ENCODE results near the gene NLK.
A peak's percentile ranks its signal among the peaks of the same experiment; 100 is the strongest.
"Not testable (repeated sequence)": the region's sequence is repeated elsewhere in the genome, so short reads cannot be mapped to it uniquely, and the experiment has no call there.

The NLK gene

DNA sequence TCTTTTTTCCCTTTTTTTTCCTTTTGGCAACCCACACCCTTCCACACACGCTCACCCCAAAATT is at the start of gene NLK:
Gene NLK (plus strand): TSS at position 21 of the 64 bp plus-strand sequence. CDS start 197 bp downstream, outside the sequence.
- no peak for DNase-seq (ENCODE audit: low spot score)

GRCh38 chr17:27993161-27993695 is 49.2 kb upstream of the NLK start:
- no peak for DNase-seq (ENCODE audit: low spot score)

- no peak for DNase-seq (ENCODE audit: low spot score)
Observed at GRCh38 chr17:27993723-27994310, 48.7 kb upstream of the NLK start.

- no peak for DNase-seq (ENCODE audit: low spot score)
Observed at GRCh38 chr17:27994586-27994985, 47.9 kb upstream of the NLK start.

DNA sequence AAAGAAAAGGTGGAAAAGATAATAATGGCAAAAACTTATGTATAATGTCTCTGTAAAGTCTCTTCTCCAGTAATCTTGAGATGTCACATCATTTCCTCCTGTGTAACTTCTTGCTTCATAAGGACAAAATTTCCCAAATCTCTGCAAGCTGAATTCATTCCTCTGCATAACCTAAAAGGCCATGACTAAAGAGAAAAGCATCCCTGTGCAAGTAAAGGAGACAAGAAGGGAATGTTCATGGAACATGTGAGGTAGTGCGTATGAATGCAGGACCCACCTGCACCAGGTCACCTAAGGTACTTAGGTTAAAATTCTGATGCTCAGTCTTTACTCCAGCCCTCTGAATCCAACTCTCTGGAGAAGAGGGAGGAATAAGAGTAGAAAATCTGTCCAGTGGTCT is 46.9 kb upstream of the NLK start:
- DNase-seq (ENCODE audit: low spot score): no peak

- DNase-seq (ENCODE audit: low spot score): no peak
Observed at GRCh38 chr17:27996202-27997043, 46.1 kb upstream of the NLK start.

GRCh38 chr17:27997044-27997401 is 45.5 kb upstream of the NLK start:
- DNase-seq (ENCODE audit: low spot score): no peak

- no peak for DNase-seq (ENCODE audit: low spot score)
Observed at GRCh38 chr17:27997522-27997921, 45.0 kb upstream of the NLK start.

DNA sequence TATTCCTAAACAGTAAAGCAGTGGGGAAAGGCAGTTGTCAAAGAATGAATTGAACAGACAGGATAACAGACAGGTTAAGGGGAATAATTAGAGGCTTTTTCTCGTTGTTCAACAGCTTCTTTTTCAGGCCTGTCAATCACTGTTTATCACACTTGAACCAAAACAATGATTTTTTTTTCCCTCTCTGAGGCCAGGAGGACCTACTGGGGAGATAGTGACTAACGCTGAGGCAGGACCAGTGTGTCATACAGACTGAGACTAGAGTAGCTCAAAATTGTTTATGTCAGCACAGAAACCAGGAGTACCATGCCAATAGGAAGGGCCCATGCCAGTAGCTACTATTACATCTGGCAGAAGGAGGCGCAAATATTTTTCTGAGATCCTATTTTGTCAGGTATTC is 41.3 kb upstream of the NLK start:
- DNase-seq (ENCODE audit: low spot score): no peak

DNA sequence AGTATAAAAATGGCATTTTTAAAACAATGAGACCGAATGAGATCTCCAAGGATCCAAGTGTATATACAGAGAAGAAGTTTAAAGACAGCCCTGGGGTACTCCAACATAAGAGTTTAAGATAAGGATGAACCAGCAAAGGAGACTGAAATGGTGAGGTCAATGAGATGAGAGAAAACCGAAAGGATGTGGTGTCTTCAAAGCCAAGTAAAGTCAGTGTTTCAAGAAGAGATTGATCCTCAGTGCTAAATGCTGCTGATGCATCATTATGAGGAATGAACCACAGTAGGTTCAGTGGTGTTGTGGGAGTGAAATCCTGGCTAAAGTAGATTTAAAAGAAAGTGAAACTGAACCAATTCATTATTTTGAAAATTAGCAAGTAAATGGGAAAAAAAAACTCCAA is 38.1 kb upstream of the NLK start:
- DNase-seq (ENCODE audit: low spot score): no peak

DNA sequence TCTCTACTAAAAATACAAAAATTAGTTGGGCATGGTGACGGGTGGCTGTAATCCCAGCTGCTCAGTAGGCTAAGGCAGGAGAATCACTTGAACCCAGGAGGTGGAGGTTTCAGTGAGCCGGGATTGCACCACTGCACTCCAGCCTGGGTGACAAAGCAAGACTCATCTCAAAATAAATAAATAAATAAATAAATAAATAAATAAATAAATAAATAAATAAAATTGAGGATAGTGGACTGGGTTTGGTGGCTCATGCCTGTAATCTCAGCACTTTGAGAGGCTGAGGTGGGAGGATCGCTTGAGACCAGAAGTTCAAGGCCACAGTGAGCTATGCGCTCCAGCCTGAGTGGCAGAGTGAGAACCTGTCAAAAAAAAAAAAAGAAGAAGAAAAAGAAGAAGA is 34.6 kb upstream of the NLK start:
- DNase-seq (ENCODE audit: low spot score): not testable (repeated sequence)

DNA sequence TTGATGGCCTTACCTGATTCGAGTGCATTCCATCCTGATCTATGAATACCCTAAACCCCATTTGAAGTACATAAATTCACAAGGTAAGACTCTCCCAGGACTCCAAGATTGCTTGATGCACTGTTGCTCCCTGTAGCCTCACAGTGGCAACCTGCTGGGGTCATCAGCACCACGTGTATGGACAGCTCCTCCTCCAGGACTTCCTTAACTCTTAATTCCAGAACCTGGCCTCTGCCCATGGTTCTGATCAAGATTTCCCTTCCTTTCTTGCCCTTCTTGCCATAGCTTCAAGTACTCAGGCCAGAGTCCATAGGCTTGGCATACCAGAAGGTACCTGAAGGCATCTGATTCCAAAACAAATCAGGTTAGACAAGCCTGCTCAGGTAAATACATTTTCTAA is 34.0 kb upstream of the NLK start:
- DNase-seq (ENCODE audit: low spot score): peak; percentile 29

DNA sequence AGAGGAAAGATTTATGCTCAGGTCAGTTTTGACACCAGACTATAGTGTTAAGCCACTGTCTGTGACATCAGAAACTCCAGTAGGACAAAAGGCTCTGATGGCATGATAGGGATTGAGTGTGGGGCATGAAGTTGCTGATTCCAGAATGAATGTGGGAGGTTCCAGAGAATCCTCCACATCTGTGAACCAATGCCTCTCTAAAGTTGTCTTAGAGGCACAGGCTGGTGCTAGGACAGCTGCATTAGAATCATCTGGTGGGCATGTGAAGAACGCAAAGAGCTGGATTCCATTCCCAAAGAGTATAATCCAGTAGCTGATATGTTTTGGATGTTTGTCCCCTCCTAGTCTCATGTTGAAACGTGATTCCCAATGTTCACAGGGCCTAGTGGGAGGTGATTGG is 32.1 kb upstream of the NLK start:
- no peak for DNase-seq (ENCODE audit: low spot score)

- DNase-seq (ENCODE audit: low spot score): no peak
Observed at GRCh38 chr17:28018439-28019070, 23.9 kb upstream of the NLK start.

- DNase-seq (ENCODE audit: low spot score): no peak
Observed at GRCh38 chr17:28020515-28020914, 22.0 kb upstream of the NLK start.

DNA sequence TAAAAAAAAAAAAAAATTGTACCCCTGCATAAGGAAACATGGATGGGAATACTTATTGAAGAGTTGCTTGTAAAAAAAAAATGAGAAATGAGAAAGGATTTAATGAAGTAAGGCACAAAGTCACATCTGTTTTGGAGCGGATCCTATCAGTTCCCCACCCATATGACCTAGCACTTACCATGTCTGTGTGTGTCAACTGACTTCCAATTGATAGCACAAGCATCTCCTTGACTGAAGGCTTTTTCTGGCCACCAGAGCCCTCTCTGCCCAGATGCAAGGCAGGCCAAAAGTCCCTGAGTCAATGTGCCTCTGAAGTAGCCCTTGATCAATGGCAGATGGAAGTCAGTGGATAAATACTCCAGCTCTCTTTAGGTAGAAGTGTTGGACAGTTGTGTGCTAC is 13.4 kb upstream of the NLK start:
- no peak for DNase-seq (ENCODE audit: low spot score)

GRCh38 chr17:28030386-28030785 is 12.1 kb upstream of the NLK start:
- no peak for DNase-seq (ENCODE audit: low spot score)

DNA sequence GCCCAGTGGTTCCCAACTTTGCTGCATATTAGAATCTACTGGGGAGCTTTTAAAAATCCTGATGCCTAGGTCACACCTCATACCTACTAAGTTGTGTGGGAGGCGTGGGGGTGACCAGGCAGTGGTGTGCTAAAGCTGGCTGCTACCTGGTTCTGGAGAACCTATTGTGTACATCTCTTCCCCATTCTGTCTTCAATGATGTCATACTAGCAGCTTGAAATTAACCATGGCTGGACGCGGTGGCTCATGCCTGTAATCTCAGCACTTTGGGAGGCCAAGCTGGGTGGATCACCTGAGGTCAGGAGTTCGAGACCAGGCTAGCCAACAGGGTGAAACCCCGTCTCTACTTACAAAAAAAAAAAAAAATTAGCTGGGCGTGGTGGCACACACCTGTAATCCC is 11.3 kb upstream of the NLK start:
- no peak for DNase-seq (ENCODE audit: low spot score)

DNA sequence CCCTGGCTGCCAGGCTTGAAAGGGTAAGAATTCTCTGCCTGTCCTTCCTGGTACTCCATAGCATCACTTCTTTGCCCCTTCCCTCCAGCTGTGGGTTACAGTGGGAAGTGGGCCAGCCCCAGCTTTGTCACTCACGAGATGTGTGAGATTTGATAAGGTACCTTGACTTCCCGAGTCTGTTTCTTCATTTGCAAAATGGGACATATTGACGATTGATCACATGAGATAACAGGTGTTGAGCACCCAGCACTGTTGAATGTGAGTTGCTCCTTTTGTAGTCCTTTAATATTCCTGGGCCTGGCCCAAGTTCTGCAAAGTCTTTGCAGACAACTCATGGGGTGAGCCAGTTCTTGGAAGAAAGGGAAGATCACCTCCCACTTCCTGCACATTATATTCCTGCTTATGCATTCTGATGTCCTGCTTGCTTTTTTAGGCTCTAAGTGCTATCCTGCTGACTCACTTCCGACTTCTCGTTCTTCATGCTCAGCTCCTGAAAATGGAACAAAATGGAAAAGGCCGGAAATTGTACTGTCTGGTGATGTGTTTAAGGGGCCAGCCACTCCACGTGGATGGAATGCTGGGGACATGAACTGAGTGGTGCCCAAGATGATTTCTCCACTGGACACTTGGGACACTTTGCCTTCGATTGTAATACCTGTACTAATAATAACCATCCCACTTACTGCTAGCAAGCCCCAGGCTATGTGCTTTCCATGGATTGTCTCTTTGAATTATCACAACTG is 8.3 kb upstream of the NLK start:
- peak; percentile 61 for DNase-seq (ENCODE audit: low spot score)

GRCh38 chr17:28035452-28035851 is 7.0 kb upstream of the NLK start:
- DNase-seq (ENCODE audit: low spot score): not testable (repeated sequence)

DNA sequence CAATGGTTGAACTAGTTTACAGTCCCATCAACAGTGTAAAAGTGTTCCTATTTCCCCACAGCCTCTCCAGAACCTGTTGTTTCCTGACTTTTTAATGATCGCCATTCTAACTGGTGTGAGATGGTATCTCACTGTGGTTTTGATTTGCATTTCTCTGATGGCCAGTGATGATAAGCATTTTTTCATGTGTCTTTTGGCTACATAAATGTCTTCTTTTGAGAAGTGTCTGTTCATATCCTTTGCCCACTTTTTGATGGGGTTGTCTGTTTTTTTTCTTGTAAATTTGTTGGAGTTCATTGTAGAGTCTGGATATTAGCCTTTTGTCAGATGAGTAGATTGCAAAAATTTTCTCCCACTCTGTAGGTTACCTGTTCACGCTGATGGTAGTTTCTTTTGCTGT is 6.6 kb upstream of the NLK start:
- DNase-seq (ENCODE audit: low spot score): not testable (repeated sequence)

DNA sequence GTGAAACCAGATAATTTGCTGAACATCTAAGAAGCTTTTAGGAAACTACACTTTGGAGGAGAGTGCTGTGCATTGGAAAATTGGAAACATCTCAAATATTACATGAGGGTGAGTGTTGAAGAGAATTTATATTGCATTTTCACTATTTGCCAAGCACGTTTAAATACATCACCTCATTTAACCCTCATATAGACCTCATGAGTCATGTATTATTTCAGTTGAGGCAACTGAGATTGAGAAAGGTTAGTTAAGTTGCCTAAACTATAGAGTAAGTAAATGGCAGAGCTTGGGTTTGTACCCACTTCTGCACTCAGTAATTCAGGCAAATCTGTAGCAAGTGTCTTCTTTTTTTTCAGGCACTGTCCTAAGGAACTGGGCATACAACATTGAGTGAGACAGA is 3.7 kb upstream of the NLK start:
- DNase-seq (ENCODE audit: low spot score): no peak

- DNase-seq (ENCODE audit: low spot score): no peak
Observed at GRCh38 chr17:28039251-28039650, 3.2 kb upstream of the NLK start.
